ENCODE results near the gene GPR137.
"Not testable (repeated sequence)": the region's sequence is repeated elsewhere in the genome, so short reads cannot be mapped to it uniquely, and the experiment has no call there.

DNA sequence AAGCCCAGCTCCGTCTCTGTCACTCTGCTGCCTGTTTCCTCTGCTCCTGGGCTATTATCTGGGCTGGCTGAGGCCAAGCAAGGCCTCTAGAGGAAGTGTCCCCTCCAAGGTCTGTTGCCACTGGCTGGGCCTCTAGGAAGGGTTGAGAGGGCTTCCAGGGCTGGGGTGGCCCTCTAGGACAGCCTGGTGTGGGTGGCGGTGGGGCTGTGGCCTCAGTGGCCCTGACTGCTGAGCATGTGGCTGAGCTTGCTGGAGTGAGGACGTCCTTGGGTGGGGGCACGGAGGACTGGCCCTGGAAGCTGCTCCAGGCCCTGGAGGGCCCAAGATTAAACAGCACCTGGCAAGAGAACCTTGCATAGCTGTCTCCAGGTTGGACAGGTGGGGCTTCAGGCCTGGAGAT is 38.3 kb downstream of the GPR137 start:
- TF ChIP-seq ZNF274 (IDR thresholded peaks at IDR 0.05; ENCODE audit: low read length); ZNF274 (tag by site-specific recombination; IDR thresholded peaks at IDR 0.05; ENCODE audit: borderline replicate concordance); ZNF707 (tag by site-specific recombination; IDR thresholded peaks at IDR 0.05); ZNF791 (tag by site-specific recombination; IDR thresholded peaks at IDR 0.05); ZXDB (tag by site-specific recombination; IDR thresholded peaks at IDR 0.05); ZNF571 (tag by site-specific recombination; IDR thresholded peaks at IDR 0.05); ZNF423 (tag by site-specific recombination; IDR thresholded peaks at IDR 0.05); ZNF473 (tag by site-specific recombination; IDR thresholded peaks at IDR 0.05): not testable (repeated sequence)
